Body of pancreas (tissue), 4 donors: ENCODE measurements around the gene CMIP.

Source experiments
- CTCF ChIP-seq, 7 experiments: fragments of 450-650 bp in 4 of 7; fragments of 200-600 bp in 3 of 7; sonication (generic) in 3 of 7; IDR thresholded peaks; one replicate each; pipeline ENCODE4 v1.5.1; 2016 to 2019; ENCODE audit warnings: antibody characterized with exemption in 7 of 7
- POLR2A ChIP-seq, 3 donors: fragments of 450-650 bp; IDR thresholded peaks; one replicate each; pipeline ENCODE4 v1.6.1; 2016; ENCODE audit warnings: antibody characterized with exemption in 3 of 3, mild to moderate bottlenecking in 2 of 3

- TF ChIP-seq POLR2A (IDR thresholded peaks at IDR 0.05) (no peak), CTCF (IDR thresholded peaks at IDR 0.05) (peak in 2 of 7 experiments; percentile 14 to 18)
These were observed 109.4 kb downstream of the CMIP start for GRCh38 chr16:81553814-81554675.
